Kidney epithelial cell (primary cell): ENCODE measurements around the gene XPC. TPM values are rescaled to one million over a fixed set of nuclear protein-coding genes. Genes with fewer than 3 reads are reported as not detected.

Experiments
- DNase-seq: peaks from one replicate; pipeline ENCODE4 v3.0.0-alpha.2; 2010; ENCODE audit warnings: low read depth
- H3K27me3 ChIP-seq: 2 replicates; pipeline ENCODE4 v1.6.0; 2011; ENCODE audit warnings: low read length; ENCODE audit not compliant: control insufficient read depth, insufficient read depth
- H3K36me3 ChIP-seq: 2 replicates; pipeline ENCODE4 v1.5.1; 2011; ENCODE audit warnings: low read length; ENCODE audit not compliant: control insufficient read depth, insufficient read depth
- H3K4me3 ChIP-seq: 2 replicates; pipeline ENCODE4 v1.5.1; 2011; ENCODE audit warnings: low read depth, mild to moderate bottlenecking, control low read depth, low read length
- total RNA-seq: library from RNA; depleted of rRNA; stranded (reverse); fragments of >200 nt; gene quantifications from 2 replicates; pipeline ENCODE4 v1.2.3, GENCODE V29; 2015
- TF ChIP-seq, protein P1 (sequence below): IDR thresholded peaks from 2 replicates; pipeline ENCODE4 v1.5.1; 2011; ENCODE audit warnings: mild to moderate bottlenecking, moderate library complexity, low read length, control low read depth, inconsistent platforms; ENCODE audit not compliant: insufficient read depth, poor library complexity, severe bottlenecking

Gene XPC
- total RNA-seq, 1 donor from 2014 or later: 34.9 TPM

GRCh38 chr3:14144423-14145075 is 33.9 kb downstream of the XPC start:
- DNase-seq: peak; percentile 99
- TF ChIP-seq, protein P1, sequence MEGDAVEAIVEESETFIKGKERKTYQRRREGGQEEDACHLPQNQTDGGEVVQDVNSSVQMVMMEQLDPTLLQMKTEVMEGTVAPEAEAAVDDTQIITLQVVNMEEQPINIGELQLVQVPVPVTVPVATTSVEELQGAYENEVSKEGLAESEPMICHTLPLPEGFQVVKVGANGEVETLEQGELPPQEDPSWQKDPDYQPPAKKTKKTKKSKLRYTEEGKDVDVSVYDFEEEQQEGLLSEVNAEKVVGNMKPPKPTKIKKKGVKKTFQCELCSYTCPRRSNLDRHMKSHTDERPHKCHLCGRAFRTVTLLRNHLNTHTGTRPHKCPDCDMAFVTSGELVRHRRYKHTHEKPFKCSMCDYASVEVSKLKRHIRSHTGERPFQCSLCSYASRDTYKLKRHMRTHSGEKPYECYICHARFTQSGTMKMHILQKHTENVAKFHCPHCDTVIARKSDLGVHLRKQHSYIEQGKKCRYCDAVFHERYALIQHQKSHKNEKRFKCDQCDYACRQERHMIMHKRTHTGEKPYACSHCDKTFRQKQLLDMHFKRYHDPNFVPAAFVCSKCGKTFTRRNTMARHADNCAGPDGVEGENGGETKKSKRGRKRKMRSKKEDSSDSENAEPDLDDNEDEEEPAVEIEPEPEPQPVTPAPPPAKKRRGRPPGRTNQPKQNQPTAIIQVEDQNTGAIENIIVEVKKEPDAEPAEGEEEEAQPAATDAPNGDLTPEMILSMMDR: no peak
- no peaks in the 10 kb centered on the region for H3K27me3 ChIP-seq
- peaks cover 3% of the 10 kb centered on the region for H3K36me3 ChIP-seq
- H3K4me3 ChIP-seq: no peak overlapping the region

DNA sequence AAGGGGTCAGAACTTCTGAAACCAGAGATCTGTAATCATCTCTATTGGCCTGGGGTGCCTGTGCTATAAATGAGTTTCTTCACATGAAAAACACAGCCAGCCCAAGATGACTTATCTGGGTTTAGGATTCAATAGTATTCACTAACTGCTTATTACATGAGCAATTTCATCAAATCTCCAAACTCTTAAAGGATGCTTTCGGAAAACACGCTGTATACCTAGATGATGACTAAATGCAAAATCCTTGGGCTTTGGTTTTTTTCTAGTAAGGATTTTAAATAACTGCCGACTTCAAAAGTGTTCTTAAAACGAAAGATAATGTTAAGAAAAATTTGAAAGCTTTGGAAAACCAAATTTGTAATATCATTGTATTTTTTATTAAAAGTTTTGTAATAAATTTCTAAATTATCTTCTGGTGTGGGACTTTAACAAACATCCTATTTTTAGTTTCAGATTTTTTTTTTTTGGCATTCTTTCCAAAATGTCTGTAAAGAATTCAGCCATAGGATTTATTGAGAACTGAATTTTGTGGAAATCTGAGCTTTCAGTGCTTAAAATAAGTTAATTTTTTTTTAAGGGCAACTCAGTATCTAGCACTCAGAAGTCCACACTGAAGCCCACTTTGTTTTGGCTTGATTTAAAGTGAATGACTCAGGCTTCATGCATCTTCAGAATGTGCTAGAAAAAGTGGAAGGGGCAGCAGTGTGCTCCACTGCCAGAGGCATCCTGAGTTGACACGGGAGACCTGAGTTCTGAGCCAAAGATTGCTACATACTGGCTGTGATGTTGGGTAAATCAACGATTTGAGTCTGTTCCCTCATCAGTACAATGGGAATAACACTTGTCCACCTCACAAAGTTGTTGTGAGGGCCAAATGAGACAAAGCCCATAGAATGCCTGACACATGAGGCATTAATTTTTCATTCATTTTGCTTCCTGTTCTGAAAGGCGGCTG is 34.9 kb downstream of the XPC start:
- Histone ChIP-seq H3K4me3 (no peak overlapping the region), H3K27me3 (no peaks in the 10 kb centered on the region), H3K36me3 (peaks cover 3% of the 10 kb centered on the region)
- DNase-seq: peak; percentile 84
- TF ChIP-seq, protein P1: no peak

DNA sequence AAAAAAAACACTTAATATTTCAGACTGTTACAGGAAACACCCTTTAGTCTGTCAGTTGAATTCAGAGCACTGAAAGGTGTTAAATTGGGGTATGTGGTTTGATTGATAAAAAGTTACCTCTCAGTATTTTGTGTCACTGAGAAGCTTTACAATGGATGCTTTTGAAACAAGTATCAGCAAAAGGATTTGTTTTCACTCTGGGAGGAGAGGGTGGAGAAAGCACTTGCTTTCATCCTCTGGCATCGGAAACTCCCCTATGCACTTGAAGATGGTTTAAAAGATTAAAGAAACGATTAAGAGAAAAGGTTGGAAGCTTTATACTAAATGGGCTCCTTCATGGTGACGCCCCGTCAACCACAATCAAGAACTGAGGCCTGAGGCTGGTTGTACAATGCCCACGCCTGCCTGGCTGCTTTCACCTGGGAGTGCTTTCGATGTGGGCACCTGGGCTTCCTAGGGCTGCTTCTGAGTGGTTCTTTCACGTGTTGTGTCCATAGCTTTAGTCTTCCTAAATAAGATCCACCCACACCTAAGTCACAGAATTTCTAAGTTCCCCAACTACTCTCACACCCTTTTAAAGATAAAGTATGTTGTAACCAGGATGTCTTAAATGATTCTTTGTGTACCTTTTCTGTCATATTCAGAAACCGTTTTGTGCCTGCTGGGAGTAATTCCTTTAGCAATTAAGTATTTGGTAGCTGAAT is 35.7 kb downstream of the XPC start:
- TF ChIP-seq, protein P1: no peak
- DNase-seq: no peak
- Histone ChIP-seq H3K4me3 (no peak overlapping the region), H3K27me3 (no peaks in the 10 kb centered on the region), H3K36me3 (peaks cover 3% of the 10 kb centered on the region)

GRCh38 chr3:14141602-14142341 is 36.6 kb downstream of the XPC start:
- H3K36me3 ChIP-seq: peaks cover 3% of the 10 kb centered on the region
- no peak for DNase-seq
- TF ChIP-seq, protein P1: no peak
- no peak overlapping the region for H3K4me3 ChIP-seq
- H3K27me3 ChIP-seq: no peaks in the 10 kb centered on the region

DNA sequence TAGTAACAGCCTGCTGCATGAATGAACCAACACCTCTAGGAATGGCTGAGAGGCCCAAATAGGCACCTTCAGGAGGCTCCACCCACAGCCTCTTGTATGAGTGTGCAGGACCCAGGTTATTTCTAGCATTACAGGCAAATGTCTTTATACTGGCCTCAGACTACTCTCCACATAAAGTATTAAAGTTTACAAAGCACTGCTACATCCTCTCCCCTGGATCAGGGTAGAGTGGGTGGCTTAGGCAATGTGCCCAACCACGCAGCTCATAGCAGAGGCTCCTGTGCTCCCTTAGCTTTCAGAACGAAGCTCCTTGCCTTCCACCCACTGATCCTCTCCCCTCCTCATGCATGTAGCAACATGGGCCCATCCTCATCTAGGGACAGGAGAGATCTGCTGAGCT is 37.3 kb downstream of the XPC start:
- Histone ChIP-seq H3K36me3 (peaks cover 2% of the 10 kb centered on the region), H3K4me3 (no peak overlapping the region), H3K27me3 (no peaks in the 10 kb centered on the region)
- TF ChIP-seq, protein P1: no peak
- DNase-seq: no peak
